NB4 (cell line): ENCODE data around the gene ACSM2A.
"Not testable (repeated sequence)": the region's sequence is repeated elsewhere in the genome, so short reads cannot be mapped to it uniquely, and the experiment has no call there.

Experiments
- MYC ChIP-seq: IDR thresholded peaks from 2 replicates; pipeline ENCODE4 v1.6.1; 2011; ENCODE audit warnings: low read depth, low read length
- POLR2A ChIP-seq: IDR thresholded peaks from 2 replicates; pipeline ENCODE4 v1.6.1; 2011; ENCODE audit warnings: mild to moderate bottlenecking; ENCODE audit not compliant: insufficient read length; ENCODE audit errors: extremely low read depth
- TF ChIP-seq, protein P1 (sequence below): IDR thresholded peaks from one replicate; pipeline ENCODE4 v1.5.1; 2012; ENCODE audit warnings: low read depth, low read length
- TF ChIP-seq, protein P2 (sequence below): IDR thresholded peaks from 2 replicates; pipeline ENCODE4 v1.6.1; 2011; ENCODE audit warnings: low read depth, low read length

DNA sequence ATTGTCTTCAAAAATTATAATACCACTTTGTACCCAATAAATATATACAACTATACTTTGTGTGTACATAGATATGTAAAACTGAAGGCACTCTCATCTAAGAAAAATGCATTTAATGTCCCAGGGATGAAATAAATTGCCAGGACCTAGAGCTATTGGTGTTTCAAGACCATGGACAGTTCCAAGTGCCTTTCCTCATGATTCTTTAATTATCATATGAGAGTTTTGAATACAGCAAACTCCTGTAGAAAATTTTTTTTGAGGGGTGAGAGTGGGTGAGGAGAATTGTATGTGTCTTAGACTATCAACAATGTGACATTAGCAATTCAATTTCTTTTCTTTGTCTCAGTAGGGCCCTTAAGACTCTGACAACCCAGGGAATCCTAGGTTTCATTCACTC is 17.6 kb downstream of the ACSM2A start:
- TF ChIP-seq, protein P1, sequence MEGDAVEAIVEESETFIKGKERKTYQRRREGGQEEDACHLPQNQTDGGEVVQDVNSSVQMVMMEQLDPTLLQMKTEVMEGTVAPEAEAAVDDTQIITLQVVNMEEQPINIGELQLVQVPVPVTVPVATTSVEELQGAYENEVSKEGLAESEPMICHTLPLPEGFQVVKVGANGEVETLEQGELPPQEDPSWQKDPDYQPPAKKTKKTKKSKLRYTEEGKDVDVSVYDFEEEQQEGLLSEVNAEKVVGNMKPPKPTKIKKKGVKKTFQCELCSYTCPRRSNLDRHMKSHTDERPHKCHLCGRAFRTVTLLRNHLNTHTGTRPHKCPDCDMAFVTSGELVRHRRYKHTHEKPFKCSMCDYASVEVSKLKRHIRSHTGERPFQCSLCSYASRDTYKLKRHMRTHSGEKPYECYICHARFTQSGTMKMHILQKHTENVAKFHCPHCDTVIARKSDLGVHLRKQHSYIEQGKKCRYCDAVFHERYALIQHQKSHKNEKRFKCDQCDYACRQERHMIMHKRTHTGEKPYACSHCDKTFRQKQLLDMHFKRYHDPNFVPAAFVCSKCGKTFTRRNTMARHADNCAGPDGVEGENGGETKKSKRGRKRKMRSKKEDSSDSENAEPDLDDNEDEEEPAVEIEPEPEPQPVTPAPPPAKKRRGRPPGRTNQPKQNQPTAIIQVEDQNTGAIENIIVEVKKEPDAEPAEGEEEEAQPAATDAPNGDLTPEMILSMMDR, result not testable (repeated sequence)
- TF ChIP-seq POLR2A, MYC: not testable (repeated sequence)
- TF ChIP-seq, protein P2, sequence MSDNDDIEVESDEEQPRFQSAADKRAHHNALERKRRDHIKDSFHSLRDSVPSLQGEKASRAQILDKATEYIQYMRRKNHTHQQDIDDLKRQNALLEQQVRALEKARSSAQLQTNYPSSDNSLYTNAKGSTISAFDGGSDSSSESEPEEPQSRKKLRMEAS, result not testable (repeated sequence)
